Upper lobe of left lung (tissue), 6 donors: ENCODE data around the gene ZNF280B. TPM values are rescaled to one million over a fixed set of nuclear protein-coding genes. Genes with fewer than 3 reads are reported as not detected.

Experiments used
- ATAC-seq, 2 donors: fragments of 200-7000 bp; cut with Tn5 transposase; one replicate each; pipeline ENCODE4 v1.9.1; 2022; ENCODE audit warnings: mild to moderate bottlenecking in 2 of 2, moderate library complexity in 2 of 2; ENCODE audit not compliant: low FRiP score in 2 of 2
- DNase-seq, 2 donors: peaks; one replicate each; pipeline ENCODE4 v3.0.0-alpha.2; 2019 to 2020
- H3K27ac ChIP-seq, 4 donors: fragments of 200-600 bp; sonication (generic); one replicate each; pipeline ENCODE4 v1.5.1; 2016 to 2019
- H3K27me3 ChIP-seq, 4 donors: fragments of 200-600 bp; sonication (generic); one replicate each; pipeline ENCODE4 v1.5.1; 2017 to 2019
- H3K36me3 ChIP-seq, 4 donors: fragments of 200-600 bp; sonication (generic); one replicate each; pipeline ENCODE4 v1.5.1; 2016 to 2019
- H3K4me1 ChIP-seq, 4 donors: fragments of 200-600 bp; sonication (generic); one replicate each; pipeline ENCODE4 v1.5.1; 2018 to 2019
- H3K4me3 ChIP-seq, 4 donors: fragments of 200-600 bp; sonication (generic); one replicate each; pipeline ENCODE4 v1.5.1; 2017 to 2019; ENCODE audit warnings: mild to moderate bottlenecking in 2 of 4, moderate library complexity in 1 of 4
- H3K9me3 ChIP-seq, 4 donors: fragments of 200-600 bp; sonication (generic); one replicate each; pipeline ENCODE4 v1.5.1; 2018 to 2019
- EP300 ChIP-seq, 4 donors: sonication (generic); formaldehyde crosslinking; IDR thresholded peaks; one replicate each; pipeline ENCODE4 v1.5.1; 2017; ENCODE audit warnings: antibody characterized with exemption in 4 of 4, control low read depth in 2 of 4
- POLR2A ChIP-seq, 4 donors: fragments of 450-650 bp; IDR thresholded peaks; one replicate each; pipeline ENCODE4 v1.5.1; 2016 to 2017; ENCODE audit warnings: antibody characterized with exemption in 4 of 4, mild to moderate bottlenecking in 2 of 4
- POLR2AphosphoS5 ChIP-seq, 2 donors: sonication (generic); formaldehyde crosslinking; IDR thresholded peaks; one replicate each; pipeline ENCODE4 v1.5.1; 2017; ENCODE audit warnings: antibody characterized with exemption in 2 of 2
- WGBS, 2 donors: methylation state at CpG; one replicate each; pipeline ENCODE4 v1.1.5; 2017 to 2018; 5-methylcytosine and 5-hydroxymethylcytosine counted together
- total RNA-seq, 6 donors: library from RNA; depleted of rRNA in 4 of 6; stranded (reverse); fragments of >200 nt in 4 of 6; gene quantifications; one replicate each; pipeline versions ENCODE4 v1.1.0 to v1.2.1, GENCODE V29; 2016 to 2021
- TF ChIP-seq, protein P1 (sequence below), 6 experiments: fragments of 450-650 bp in 4 of 6; fragments of 200-600 bp in 2 of 6; sonication (generic) in 2 of 6; IDR thresholded peaks; one replicate each; pipeline ENCODE4 v1.5.1; 2016 to 2019; ENCODE audit warnings: antibody characterized with exemption in 6 of 6
- donor health status: DM: no; HTN: no; CAD: no; lungs with moderate emphysema.
- donor health status: DM: no; HTN: yes; CAD: no; lungs with severe emphysema.

The ZNF280B gene
- total RNA-seq, 6 donors from 2014 or later: 0.22 to 0.98 (median 0.44) TPM; not detected in 1

DNA sequence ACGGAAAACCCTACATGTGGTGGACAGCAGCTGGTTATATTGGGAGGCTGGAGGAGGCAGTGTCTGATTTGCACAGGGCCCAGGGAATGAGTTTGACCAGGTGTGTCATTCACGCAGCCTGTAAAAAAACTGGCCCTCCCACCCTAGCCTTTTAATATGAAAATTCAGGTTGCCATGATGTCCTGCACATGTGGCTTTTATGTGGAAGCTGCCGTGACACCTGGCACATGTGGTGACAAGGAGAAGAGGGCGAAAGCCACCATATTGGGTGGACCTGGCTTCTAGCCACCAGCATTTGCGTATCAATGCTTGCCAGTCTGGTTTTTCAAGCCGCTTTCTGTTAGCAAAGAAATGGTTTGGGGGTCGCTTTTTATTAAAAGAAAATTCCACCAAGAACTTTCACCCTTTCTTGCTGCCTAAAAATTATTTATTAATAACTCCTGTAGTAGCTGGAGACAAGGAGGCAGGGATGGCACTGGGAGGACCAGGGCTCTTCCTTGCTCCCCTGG lies 43.4 kb downstream of the ZNF280B start:
- H3K4me1 ChIP-seq: no peaks in the 10 kb centered on the region
- H3K36me3 ChIP-seq: no peaks in the 10 kb centered on the region
- H3K4me3 ChIP-seq: no peak overlapping the region
- WGBS, 2 donors: 71 to 82% methylated on average over 7 of the region's 7 CpGs
- DNase-seq (no peak), ATAC-seq (no peak)
- H3K27ac ChIP-seq: no peak overlapping the region
- H3K9me3 ChIP-seq: peaks cover 3 to 13% (median 11%) of the 10 kb centered on the region in 4 donors
- H3K27me3 ChIP-seq: no peaks in the 10 kb centered on the region
- TF ChIP-seq, protein P1, sequence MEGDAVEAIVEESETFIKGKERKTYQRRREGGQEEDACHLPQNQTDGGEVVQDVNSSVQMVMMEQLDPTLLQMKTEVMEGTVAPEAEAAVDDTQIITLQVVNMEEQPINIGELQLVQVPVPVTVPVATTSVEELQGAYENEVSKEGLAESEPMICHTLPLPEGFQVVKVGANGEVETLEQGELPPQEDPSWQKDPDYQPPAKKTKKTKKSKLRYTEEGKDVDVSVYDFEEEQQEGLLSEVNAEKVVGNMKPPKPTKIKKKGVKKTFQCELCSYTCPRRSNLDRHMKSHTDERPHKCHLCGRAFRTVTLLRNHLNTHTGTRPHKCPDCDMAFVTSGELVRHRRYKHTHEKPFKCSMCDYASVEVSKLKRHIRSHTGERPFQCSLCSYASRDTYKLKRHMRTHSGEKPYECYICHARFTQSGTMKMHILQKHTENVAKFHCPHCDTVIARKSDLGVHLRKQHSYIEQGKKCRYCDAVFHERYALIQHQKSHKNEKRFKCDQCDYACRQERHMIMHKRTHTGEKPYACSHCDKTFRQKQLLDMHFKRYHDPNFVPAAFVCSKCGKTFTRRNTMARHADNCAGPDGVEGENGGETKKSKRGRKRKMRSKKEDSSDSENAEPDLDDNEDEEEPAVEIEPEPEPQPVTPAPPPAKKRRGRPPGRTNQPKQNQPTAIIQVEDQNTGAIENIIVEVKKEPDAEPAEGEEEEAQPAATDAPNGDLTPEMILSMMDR (IDR thresholded peaks at IDR 0.05): no peak
- no peak for TF ChIP-seq POLR2AphosphoS5 (IDR thresholded peaks at IDR 0.05)
- TF ChIP-seq EP300 (IDR thresholded peaks at IDR 0.05): no peak
- TF ChIP-seq POLR2A (IDR thresholded peaks at IDR 0.05): no peak

- Histone ChIP-seq H3K27me3 (no peaks in the 10 kb centered on the region), H3K9me3 (peaks cover 3 to 18% (median 16%) of the 10 kb centered on the region in 4 donors), H3K27ac (no peak overlapping the region), H3K36me3 (no peaks in the 10 kb centered on the region), H3K4me1 (no peaks in the 10 kb centered on the region), H3K4me3 (no peak overlapping the region)
- 84 to 87% methylated on average over 11 of the region's 11 CpGs for WGBS, 2 donors
- ATAC-seq (no peak), DNase-seq (no peak)
- TF ChIP-seq EP300 (IDR thresholded peaks at IDR 0.05): no peak
- TF ChIP-seq POLR2A (IDR thresholded peaks at IDR 0.05): no peak
- TF ChIP-seq, protein P1 (IDR thresholded peaks at IDR 0.05): no peak
- no peak for TF ChIP-seq POLR2AphosphoS5 (IDR thresholded peaks at IDR 0.05)
These were observed 43.9 kb downstream of the ZNF280B start for GRCh38 chr22:22464541-22465054.

GRCh38 chr22:22463855-22464540 lies 44.5 kb downstream of the ZNF280B start:
- 33 to 34% methylated on average over 18 of the region's 18 CpGs for WGBS, 2 donors
- no peak overlapping the region for H3K4me3 ChIP-seq

GRCh38 chr22:22462813-22463567 lies 45.6 kb downstream of the ZNF280B start:
- H3K4me1 ChIP-seq: no peaks in the 10 kb centered on the region
- no peaks in the 10 kb centered on the region for H3K36me3 ChIP-seq
- H3K4me3 ChIP-seq: no peak overlapping the region
- no peaks in the 10 kb centered on the region for H3K27me3 ChIP-seq
- no peak overlapping the region for H3K27ac ChIP-seq
- TF ChIP-seq POLR2A (IDR thresholded peaks at IDR 0.05) (no peak), EP300 (IDR thresholded peaks at IDR 0.05) (no peak), POLR2AphosphoS5 (IDR thresholded peaks at IDR 0.05) (no peak)
- DNase-seq (no peak), ATAC-seq (no peak)
- 49 to 52% methylated on average over 6 of the region's 6 CpGs for WGBS, 2 donors
- peaks cover 4 to 24% (median 24%) of the 10 kb centered on the region in 4 donors for H3K9me3 ChIP-seq

More at GRCh38 chr22:22463855-22464540, 44.5 kb downstream of the ZNF280B start:
- Histone ChIP-seq H3K27ac (no peak overlapping the region), H3K4me1 (no peaks in the 10 kb centered on the region), H3K9me3 (peaks cover 3 to 19% (median 17%) of the 10 kb centered on the region in 4 donors), H3K27me3 (no peaks in the 10 kb centered on the region), H3K36me3 (no peaks in the 10 kb centered on the region)
- ATAC-seq (peak in 1 of 2 donors; percentile 69), DNase-seq (peak in 1 of 2 donors; percentile 24)
- no peak for TF ChIP-seq POLR2A (IDR thresholded peaks at IDR 0.05)
- TF ChIP-seq, protein P1 (IDR thresholded peaks at IDR 0.05): peak; percentile 32 to 72 (median 62)

- Histone ChIP-seq H3K27me3 (no peaks in the 10 kb centered on the region), H3K36me3 (no peaks in the 10 kb centered on the region), H3K4me3 (no peak overlapping the region), H3K4me1 (no peaks in the 10 kb centered on the region), H3K9me3 (peaks cover 4 to 30% (median 26%) of the 10 kb centered on the region in 4 donors), H3K27ac (no peak overlapping the region)
- ATAC-seq (no peak), DNase-seq (no peak)
- TF ChIP-seq POLR2A (IDR thresholded peaks at IDR 0.05): no peak
- TF ChIP-seq, protein P1 (IDR thresholded peaks at IDR 0.05): no peak
- no peak for TF ChIP-seq EP300 (IDR thresholded peaks at IDR 0.05)
- no peak for TF ChIP-seq POLR2AphosphoS5 (IDR thresholded peaks at IDR 0.05)
- WGBS, 2 donors: 74 to 80% methylated on average over 7 of the region's 7 CpGs
These were observed 47.0 kb downstream of the ZNF280B start for GRCh38 chr22:22461583-22461982.
